BJ (cell line): Measurements from ENCODE around the gene GAPVD1. TPM values are rescaled to one million over a fixed set of nuclear protein-coding genes. Genes with fewer than 3 reads are reported as not detected.
"Not testable (repeated sequence)": the region's sequence is repeated elsewhere in the genome, so short reads cannot be mapped to it uniquely, and the experiment has no call there.

Source experiments
- CTCF ChIA-PET: fragments of 350-600 bp; formaldehyde crosslinking; extraction: SDS; loops from one replicate; lab custom pipeline; 2021; ENCODE audit warnings: antibody characterized with exemption, inconsistent platforms; lab: Yijun Ruan, JAX
- POLR2A ChIA-PET: fragments of 300-600 bp; sonication (Branson Sonifier 250); formaldehyde crosslinking; extraction: SDS; loops from one replicate; lab custom pipeline; 2021; ENCODE audit warnings: antibody characterized with exemption; lab: Charles Lee
- DNase-seq: peaks from one replicate; pipeline ENCODE4 v3.0.0-alpha.2; 2011; ENCODE audit warnings: low read depth
- H3K27me3 ChIP-seq: 2 replicates; pipeline ENCODE4 v1.6.0; 2011; ENCODE audit warnings: low read length; ENCODE audit not compliant: control insufficient read depth, insufficient read depth
- H3K36me3 ChIP-seq: 2 replicates; pipeline ENCODE4 v1.5.1; 2011; ENCODE audit warnings: low read length; ENCODE audit not compliant: control insufficient read depth, insufficient read depth
- H3K4me3 ChIP-seq: 2 replicates; pipeline ENCODE4 v1.5.1; 2011; ENCODE audit warnings: low read depth, mild to moderate bottlenecking, control low read depth, low read length
- polyA minus RNA-seq: library from RNA; depleted of rRNA, polyadenylated mRNA; stranded (reverse); fragments of >200 nt; gene quantifications from 2 replicates; pipeline ENCODE4 v1.2.3, GENCODE V29; 2011; rRNA and poly(A)+ RNA removed
- polyA plus RNA-seq: library from polyadenylated mRNA; depleted of rRNA; stranded (reverse); fragments of >200 nt; gene quantifications from 2 replicates; pipeline ENCODE4 v1.2.3, GENCODE V29; 2011; rRNA removed
- TF ChIP-seq, protein P1 (sequence below): IDR thresholded peaks from 2 replicates; pipeline ENCODE4 v1.5.1; 2011; ENCODE audit warnings: low read depth, mild to moderate bottlenecking, control low read depth, inconsistent platforms, low read length, moderate library complexity; ENCODE audit not compliant: insufficient read depth

GAPVD1 gene
- polyA plus RNA-seq, result 11.6 and 15.8 TPM in 2 replicates
- 17.9 and 24.2 TPM in 2 replicates for polyA minus RNA-seq

GRCh38 chr9:125261501-125262293 lies at the start of gene GAPVD1:
GAPVD1 (plus strand) TSS chr9:125261826; CDS start chr9:125298922, 37,096 bp downstream.
- CTCF ChIA-PET, result interaction anchor here (0.7 to 3.4 kb wide), 4 partner anchors 11 to 28 kb away, joined by 3 to 20 read pairs (median 6); no protein-coding TSS in a partner anchor
- TF ChIP-seq, protein P1, sequence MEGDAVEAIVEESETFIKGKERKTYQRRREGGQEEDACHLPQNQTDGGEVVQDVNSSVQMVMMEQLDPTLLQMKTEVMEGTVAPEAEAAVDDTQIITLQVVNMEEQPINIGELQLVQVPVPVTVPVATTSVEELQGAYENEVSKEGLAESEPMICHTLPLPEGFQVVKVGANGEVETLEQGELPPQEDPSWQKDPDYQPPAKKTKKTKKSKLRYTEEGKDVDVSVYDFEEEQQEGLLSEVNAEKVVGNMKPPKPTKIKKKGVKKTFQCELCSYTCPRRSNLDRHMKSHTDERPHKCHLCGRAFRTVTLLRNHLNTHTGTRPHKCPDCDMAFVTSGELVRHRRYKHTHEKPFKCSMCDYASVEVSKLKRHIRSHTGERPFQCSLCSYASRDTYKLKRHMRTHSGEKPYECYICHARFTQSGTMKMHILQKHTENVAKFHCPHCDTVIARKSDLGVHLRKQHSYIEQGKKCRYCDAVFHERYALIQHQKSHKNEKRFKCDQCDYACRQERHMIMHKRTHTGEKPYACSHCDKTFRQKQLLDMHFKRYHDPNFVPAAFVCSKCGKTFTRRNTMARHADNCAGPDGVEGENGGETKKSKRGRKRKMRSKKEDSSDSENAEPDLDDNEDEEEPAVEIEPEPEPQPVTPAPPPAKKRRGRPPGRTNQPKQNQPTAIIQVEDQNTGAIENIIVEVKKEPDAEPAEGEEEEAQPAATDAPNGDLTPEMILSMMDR, result peak; percentile 20; the same call in 1 of the 2 replicates
- Histone ChIP-seq H3K4me3 (peak within 1 kb of the TSS; percentile 84), H3K27me3 (no peaks in the 10 kb centered on the region), H3K36me3 (peaks cover 1% of the 10 kb centered on the region)
- peak; percentile 50 for DNase-seq
- POLR2A ChIA-PET, result interaction anchor here (1.1 kb wide), 1 partner anchor 20 kb away, joined by 3 read pairs; the partner anchor contains the start of gene HSPA5

DNA sequence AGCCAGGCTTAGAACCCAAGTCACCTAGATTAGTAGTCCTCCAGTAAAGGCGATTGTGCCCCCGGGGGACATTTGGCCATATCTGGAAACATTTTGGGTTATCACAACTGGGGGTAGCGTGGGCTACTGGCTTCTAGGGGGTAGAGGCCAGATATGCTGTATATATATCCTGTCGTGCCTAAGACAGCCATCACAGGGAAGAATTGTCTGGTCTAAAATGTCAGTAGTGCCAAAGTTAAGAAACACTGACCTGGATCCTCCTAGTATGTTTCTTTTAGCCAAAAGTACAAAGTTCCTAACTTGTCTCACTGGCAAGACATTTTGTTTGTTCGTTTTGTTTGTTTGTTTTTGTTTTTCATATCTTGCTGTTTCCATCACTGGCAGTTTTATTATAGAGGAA lies 47.4 kb upstream of the GAPVD1 start:
- no peak overlapping the region for H3K4me3 ChIP-seq
- no peak for DNase-seq
- CTCF ChIA-PET, result no interaction called here
- H3K27me3 ChIP-seq, result no peaks in the 10 kb centered on the region
- POLR2A ChIA-PET, result no interaction called here
- no peaks in the 10 kb centered on the region; the same call in 1 of the 2 replicates for H3K36me3 ChIP-seq
- TF ChIP-seq, protein P1, result no peak

GRCh38 chr9:125218621-125219020 lies 43.0 kb upstream of the GAPVD1 start:
- Histone ChIP-seq H3K27me3 (no peaks in the 10 kb centered on the region), H3K4me3 (no peak overlapping the region), H3K36me3 (peaks cover 4% of the 10 kb centered on the region; the same call in 1 of the 2 replicates)
- CTCF ChIA-PET, result interaction anchor here (0.6 kb wide), 1 partner anchor 9 kb away, joined by 3 read pairs; no protein-coding TSS in a partner anchor
- TF ChIP-seq, protein P1, result no peak
- POLR2A ChIA-PET, result no interaction called here
- no peak for DNase-seq

DNA sequence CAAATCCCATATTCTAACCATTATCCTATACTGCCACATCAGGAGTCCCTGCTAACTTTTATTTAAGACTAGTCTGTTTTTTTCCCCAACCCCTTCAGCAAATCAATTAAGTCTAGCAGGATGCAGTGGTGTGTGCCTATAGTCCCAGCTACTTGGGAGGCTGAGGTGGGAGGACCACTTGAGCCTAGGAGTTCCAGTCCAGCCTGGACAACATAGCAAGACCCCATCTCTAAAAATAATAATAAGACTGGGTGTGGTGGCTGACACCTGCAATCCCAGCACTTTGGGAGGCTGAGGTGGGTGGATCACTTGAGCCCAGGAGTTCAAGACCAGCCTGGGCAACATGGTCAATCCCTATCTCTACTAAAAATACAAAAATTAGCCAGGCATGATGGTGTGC lies 36.8 kb upstream of the GAPVD1 start:
- H3K36me3 ChIP-seq, H3K4me3 ChIP-seq, H3K27me3 ChIP-seq, DNase-seq, POLR2A ChIA-PET: not testable (repeated sequence)
- CTCF ChIA-PET, result interaction anchor here (0.7 kb wide), 1 partner anchor 19 kb away, joined by 4 read pairs; no protein-coding TSS in a partner anchor

GRCh38 chr9:125227761-125228160 lies 33.9 kb upstream of the GAPVD1 start:
- ChIA-PET POLR2A (no interaction called here), CTCF (interaction anchor here (0.6 kb wide), 1 partner anchor 9 kb away, joined by 3 read pairs; no protein-coding TSS in a partner anchor)
- H3K36me3 ChIP-seq, result peaks cover 12% of the 10 kb centered on the region; the same call in 1 of the 2 replicates
- TF ChIP-seq, protein P1, result no peak
- no peak overlapping the region for H3K4me3 ChIP-seq
- DNase-seq, result no peak
- no peaks in the 10 kb centered on the region for H3K27me3 ChIP-seq
